CD4-positive, alpha-beta T cell treated with Interleukin-21 for 1 hour (primary cell): ENCODE data around the gene FOXD4L1.
"Not testable (repeated sequence)": the region's sequence is repeated elsewhere in the genome, so short reads cannot be mapped to it uniquely, and the experiment has no call there.

ENCODE experiments used
- DNase-seq: peaks from one replicate; pipeline ENCODE4 v3.0.0-alpha.2; 2020

FOXD4L1 gene

GRCh38 chr2:113527350-113528045 lies 29.0 kb downstream of the FOXD4L1 start:
- DNase-seq = not testable (repeated sequence)

GRCh38 chr2:113528126-113528525 lies 29.7 kb downstream of the FOXD4L1 start:
- not testable (repeated sequence) for DNase-seq

- DNase-seq = not testable (repeated sequence)
Observed at GRCh38 chr2:113528904-113529303, 30.4 kb downstream of the FOXD4L1 start.

DNA sequence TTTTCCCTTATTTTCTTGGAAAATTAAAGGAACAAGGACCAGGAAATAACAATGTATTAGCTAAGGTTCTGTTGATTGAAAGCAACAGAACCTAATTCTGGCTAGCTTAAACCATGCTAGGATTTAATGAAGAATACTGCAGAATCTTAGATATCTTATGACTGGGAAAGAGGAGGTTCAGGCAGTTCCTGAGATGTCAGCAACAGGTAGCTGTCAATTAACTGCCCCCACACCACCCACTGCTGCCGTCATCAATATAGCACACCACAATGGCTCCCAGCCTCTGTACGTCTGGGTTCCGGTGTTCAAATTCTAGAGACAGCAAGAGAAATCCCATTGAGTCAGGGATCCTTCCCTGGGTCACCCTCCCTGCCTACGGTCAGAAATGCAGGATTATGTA lies 34.5 kb downstream of the FOXD4L1 start:
- not testable (repeated sequence) for DNase-seq

- DNase-seq = not testable (repeated sequence)
Observed at GRCh38 chr2:113536573-113536972, 38.1 kb downstream of the FOXD4L1 start.

DNA sequence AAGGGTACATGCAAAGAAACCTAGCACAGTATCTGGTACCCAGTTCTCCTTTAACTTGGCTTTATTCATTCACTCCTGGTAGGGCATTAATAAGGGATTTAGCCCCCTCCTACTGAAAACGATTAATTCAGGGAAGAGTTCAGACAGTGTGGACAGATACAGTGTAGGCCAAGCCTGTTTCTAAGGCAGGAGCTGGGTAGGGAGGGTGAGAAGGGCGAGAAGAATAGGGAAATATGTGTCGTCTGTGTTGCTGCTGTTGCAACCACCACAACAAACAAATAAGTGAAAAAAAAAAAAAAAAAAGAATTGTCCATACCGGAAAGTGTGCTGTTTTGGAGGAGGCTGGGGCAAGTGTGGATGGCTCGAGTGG lies 42.4 kb downstream of the FOXD4L1 start:
- DNase-seq = not testable (repeated sequence)

DNA sequence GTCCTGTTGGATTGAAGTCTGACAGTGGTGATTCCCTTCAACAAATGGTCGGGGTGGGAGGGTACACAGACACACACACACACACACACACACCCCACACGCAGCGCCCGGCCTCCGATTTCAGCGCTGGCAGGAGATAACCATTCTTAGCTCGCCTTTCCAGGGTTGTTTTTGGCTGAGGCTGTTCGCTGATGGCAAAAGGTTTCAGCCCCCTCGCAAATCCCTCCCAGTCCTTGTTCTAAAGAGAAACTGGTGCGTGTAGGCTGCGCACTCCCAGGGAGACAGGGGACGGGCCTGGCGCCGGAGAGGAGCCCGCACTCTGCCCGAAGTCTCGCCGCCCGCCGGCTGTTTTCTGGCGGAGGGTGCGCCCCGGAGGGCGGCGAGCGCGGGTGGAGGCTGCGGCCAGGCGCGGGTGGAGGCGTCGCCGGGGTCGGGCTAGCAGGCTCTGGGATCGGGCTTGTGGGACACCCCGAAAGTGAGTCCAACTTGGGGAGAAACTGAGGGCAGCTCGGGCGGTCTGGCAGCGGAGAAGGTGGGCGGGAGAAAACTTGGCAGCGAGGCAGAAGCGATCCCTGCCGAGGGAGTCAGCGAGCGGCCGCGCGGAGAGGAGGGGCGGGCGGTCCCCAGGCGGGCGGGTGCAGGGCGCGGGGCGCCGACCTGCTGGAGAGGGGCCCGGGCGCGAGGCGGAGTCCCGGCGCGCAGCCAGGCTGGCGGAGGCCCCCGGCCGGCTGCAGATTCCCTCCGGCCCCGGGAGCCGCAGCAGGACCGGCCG lies 42.9 kb downstream of the FOXD4L1 start:
- peak; percentile 14 for DNase-seq

- not testable (repeated sequence) for DNase-seq
Observed at GRCh38 chr2:113541976-113542485, 43.6 kb downstream of the FOXD4L1 start.

DNA sequence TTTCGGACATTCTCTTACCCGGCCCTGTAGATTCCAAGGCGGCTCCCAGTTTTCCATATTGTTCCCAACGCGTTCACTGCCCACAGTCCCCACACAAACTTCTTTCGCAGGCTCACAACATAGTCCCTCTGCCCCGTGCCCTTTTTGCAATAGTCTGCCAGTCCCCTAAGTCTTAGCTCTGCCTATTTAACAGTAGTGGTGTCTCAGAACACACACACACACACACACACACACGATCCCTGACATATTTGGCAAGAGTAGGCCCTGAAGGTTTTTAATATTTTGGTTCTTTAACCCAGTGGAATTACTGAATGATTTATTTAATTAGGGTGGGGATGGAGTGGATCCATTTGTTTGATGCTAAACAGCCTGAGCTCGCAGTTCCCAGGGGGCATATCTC lies 44.1 kb downstream of the FOXD4L1 start:
- DNase-seq = not testable (repeated sequence)
